Breast epithelium (tissue), 4 donors: ENCODE data around the gene ZSCAN29. TPM values are rescaled to one million over a fixed set of nuclear protein-coding genes. Genes with fewer than 3 reads are reported as not detected.
A peak's percentile ranks its signal among the peaks of the same experiment; 100 is the strongest.

Source experiments
- DNase-seq, 2 donors: peaks; one replicate each; pipeline ENCODE4 v3.0.0-alpha.2; 2019; ENCODE audit warnings: low spot score in 2 of 2
- H3K27ac ChIP-seq, 2 donors: fragments of 200-600 bp; sonication (generic) in 1 of 2; one replicate each; pipeline ENCODE4 v1.5.1; 2016 to 2019; ENCODE audit warnings: mild to moderate bottlenecking in 1 of 2
- H3K27me3 ChIP-seq, 2 donors: fragments of 200-600 bp; sonication (generic) in 1 of 2; one replicate each; pipeline versions ENCODE4 v1.5.1 to v1.6.0; 2017 to 2019; ENCODE audit warnings: control low read depth in 1 of 2, mild to moderate bottlenecking in 1 of 2
- H3K36me3 ChIP-seq: fragments of 200-600 bp; one replicate; pipeline ENCODE4 v1.5.1; 2019
- H3K4me1 ChIP-seq, 2 donors: fragments of 200-600 bp; sonication (generic); one replicate each; pipeline ENCODE4 v1.5.1; 2016 to 2019; ENCODE audit warnings: control low read depth in 1 of 2
- H3K4me3 ChIP-seq, 3 donors: fragments of 200-600 bp; sonication (generic); 1 replicate in 2 of 3; 2 replicates in 1 of 3; pipeline ENCODE4 v1.5.1; 2016 to 2019; ENCODE audit warnings: mild to moderate bottlenecking in 3 of 3, moderate library complexity in 2 of 3
- H3K9me3 ChIP-seq, 2 donors: fragments of 200-600 bp; sonication (generic) in 1 of 2; one replicate each; pipeline ENCODE4 v1.5.1; 2016 to 2019; ENCODE audit warnings: control low read depth in 1 of 2
- POLR2A ChIP-seq: fragments of 450-650 bp; IDR thresholded peaks from one replicate; pipeline ENCODE4 v1.6.1; 2016; ENCODE audit warnings: antibody characterized with exemption, mild to moderate bottlenecking, moderate library complexity
- POLR2AphosphoS5 ChIP-seq, 3 donors: sonication (generic); formaldehyde crosslinking; IDR thresholded peaks; one replicate each; pipeline ENCODE4 v1.6.1; 2017; ENCODE audit warnings: antibody characterized with exemption in 3 of 3
- intact Hi-C: fragments of 100-400 bp; cut with DNase I; formaldehyde crosslinking; loops from one replicate; pipeline ENCODE4 v1.15.1; 2023; ENCODE audit warnings: low total_unique reads
- total RNA-seq, 3 donors: library from RNA; depleted of rRNA; stranded (reverse); fragments of >200 nt; gene quantifications; one replicate each; pipeline ENCODE4 v1.1.0, GENCODE V29; 2016
- TF ChIP-seq, protein P1 (sequence below), 3 donors: fragments of 450-650 bp; IDR thresholded peaks; one replicate each; pipeline ENCODE4 v1.5.1; 2016 to 2017; ENCODE audit warnings: antibody characterized with exemption in 3 of 3, mild to moderate bottlenecking in 3 of 3, moderate library complexity in 3 of 3

The ZSCAN29 gene
- 10 to 100 TPM; 19.5 to 24.9 (median 24.7) TPM for total RNA-seq

DNA sequence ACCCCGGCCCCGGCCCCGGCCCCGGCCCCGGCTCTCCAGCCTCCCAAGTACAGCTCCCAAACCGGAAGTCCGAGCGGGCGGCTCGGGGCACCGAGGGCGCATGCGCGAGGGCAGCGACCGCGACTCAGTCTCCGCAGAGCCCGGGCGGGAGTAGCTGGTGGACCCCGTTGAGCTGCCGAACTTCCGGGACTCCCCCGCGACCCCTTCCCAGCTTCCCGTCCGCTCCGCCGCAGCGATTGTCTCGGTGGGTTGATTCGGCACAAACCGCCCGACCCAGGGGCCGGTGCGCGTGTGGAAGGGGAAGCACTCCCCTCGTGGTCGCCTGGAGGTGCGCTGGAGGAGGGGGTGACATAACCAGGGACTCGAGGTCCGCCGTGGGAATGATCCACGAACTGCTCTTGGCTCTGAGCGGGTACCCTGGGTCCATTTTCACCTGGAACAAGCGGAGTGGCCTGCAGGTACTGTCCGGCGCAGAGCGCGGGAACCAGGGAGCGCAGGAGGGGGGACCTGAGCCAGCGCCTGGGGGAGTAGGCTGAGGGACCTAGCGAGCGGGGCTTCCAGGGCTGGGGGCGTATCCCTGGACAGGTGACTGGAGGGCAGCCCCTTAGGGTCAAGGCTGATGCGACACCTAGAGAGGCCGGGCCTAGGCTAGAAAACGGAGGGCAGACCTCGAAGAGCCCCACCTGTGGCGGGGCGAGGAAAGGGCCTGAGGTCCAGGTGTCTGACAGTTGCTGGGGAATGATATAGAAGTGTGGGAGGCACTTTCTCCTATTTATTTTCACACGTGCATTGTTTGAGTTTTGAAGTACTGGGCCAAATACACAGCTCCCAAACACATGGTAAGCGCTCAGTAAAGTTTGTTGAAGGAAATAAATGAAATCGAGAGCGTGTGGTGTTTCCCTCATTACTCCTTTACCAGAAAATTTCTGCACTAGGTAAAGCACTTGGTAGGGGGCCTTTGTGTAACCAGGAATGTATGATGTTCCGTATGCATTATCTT, at the start of gene ZSCAN29, which contains the start of gene TUBGCP4:
Gene ZSCAN29 (minus strand): TSS at position 69 of the 1,000 bp plus-strand sequence. CDS start 1,130 bp downstream, outside the sequence.
Gene TUBGCP4 (plus strand): TSS at position 127 of the 1,000 bp plus-strand sequence. CDS start 254 bp downstream, at position 381.
- DNase-seq, result peak; percentile 50 to 72
- intact Hi-C loops, result no loop called here
- Histone ChIP-seq H3K9me3 (peaks cover 0 to 2% of the 10 kb centered on the region in 2 donors), H3K4me1 (peaks cover 0 to 12% of the 10 kb centered on the region in 2 donors), H3K27me3 (no peaks in the 10 kb centered on the region), H3K36me3 (no peaks in the 10 kb centered on the region), H3K4me3 (peak within 1 kb of the TSS; percentile 67 to 98 (median 89)), H3K27ac (peak within 1 kb of the TSS; percentile 82 to 90)
- TF ChIP-seq POLR2A (no peak), POLR2AphosphoS5 (IDR thresholded peaks at IDR 0.05) (peak in 2 of 3 donors; percentile 34 to 41)
- TF ChIP-seq, protein P1, sequence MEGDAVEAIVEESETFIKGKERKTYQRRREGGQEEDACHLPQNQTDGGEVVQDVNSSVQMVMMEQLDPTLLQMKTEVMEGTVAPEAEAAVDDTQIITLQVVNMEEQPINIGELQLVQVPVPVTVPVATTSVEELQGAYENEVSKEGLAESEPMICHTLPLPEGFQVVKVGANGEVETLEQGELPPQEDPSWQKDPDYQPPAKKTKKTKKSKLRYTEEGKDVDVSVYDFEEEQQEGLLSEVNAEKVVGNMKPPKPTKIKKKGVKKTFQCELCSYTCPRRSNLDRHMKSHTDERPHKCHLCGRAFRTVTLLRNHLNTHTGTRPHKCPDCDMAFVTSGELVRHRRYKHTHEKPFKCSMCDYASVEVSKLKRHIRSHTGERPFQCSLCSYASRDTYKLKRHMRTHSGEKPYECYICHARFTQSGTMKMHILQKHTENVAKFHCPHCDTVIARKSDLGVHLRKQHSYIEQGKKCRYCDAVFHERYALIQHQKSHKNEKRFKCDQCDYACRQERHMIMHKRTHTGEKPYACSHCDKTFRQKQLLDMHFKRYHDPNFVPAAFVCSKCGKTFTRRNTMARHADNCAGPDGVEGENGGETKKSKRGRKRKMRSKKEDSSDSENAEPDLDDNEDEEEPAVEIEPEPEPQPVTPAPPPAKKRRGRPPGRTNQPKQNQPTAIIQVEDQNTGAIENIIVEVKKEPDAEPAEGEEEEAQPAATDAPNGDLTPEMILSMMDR (IDR thresholded peaks at IDR 0.05), result peak in 2 of 3 donors; percentile 7 to 27

DNA sequence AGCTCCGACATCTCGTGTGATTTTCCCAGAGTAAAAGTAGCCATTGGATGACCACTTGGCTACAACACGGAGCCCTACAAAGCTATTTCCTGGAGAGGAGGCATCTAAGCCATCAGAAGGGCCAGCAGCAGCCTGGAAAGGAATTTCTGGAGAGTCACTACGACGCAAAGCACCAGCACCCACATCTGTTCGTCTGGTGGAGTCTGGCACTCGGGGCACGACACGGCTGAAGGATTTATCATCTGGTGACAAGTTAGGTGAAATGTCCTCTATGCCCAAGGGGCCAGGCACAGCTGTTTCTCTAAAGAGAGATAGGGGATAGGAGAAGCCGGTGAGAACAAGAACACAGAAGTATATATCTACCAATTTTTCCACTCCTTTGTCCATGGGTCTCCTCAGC, 49.6 kb upstream of the ZSCAN29 start:
- Histone ChIP-seq H3K4me1 (no peaks in the 10 kb centered on the region), H3K4me3 (no peak overlapping the region), H3K27me3 (no peaks in the 10 kb centered on the region), H3K27ac (no peak overlapping the region), H3K36me3 (no peaks in the 10 kb centered on the region), H3K9me3 (no peaks in the 10 kb centered on the region)
- no peak for TF ChIP-seq POLR2A
- TF ChIP-seq, protein P1 (IDR thresholded peaks at IDR 0.05), result no peak
- no peak for TF ChIP-seq POLR2AphosphoS5 (IDR thresholded peaks at IDR 0.05)
- intact Hi-C loops, result no loop called here
- no peak for DNase-seq

DNA sequence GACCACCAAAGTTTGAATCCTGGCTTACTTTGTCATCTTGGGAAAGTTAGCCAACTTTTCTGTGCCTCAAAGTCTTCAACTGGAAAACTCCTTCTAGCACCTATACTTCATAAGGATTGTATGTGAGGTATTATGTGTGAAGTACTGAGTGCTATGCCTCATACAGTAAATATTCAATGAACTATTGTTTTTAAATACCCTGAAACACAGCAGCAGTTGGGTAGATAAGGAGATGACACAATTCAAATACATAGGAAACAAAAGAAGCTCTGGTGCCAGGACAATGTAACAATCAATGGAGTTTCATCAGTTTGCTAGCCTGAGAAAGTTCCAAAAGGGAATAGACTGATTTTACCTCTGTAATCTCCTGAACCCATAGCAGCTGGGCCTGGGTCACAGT, 43.4 kb upstream of the ZSCAN29 start:
- H3K36me3 ChIP-seq, result peaks cover 7% of the 10 kb centered on the region
- TF ChIP-seq POLR2AphosphoS5 (IDR thresholded peaks at IDR 0.05), result no peak
- TF ChIP-seq, protein P1 (IDR thresholded peaks at IDR 0.05), result no peak
- no peak for TF ChIP-seq POLR2A
- intact Hi-C loops, result no loop called here
- H3K27ac ChIP-seq, result no peak overlapping the region
- no peak for DNase-seq
- H3K27me3 ChIP-seq, result no peaks in the 10 kb centered on the region
- no peaks in the 10 kb centered on the region for H3K9me3 ChIP-seq
- no peaks in the 10 kb centered on the region for H3K4me1 ChIP-seq
- H3K4me3 ChIP-seq, result no peak overlapping the region

DNA sequence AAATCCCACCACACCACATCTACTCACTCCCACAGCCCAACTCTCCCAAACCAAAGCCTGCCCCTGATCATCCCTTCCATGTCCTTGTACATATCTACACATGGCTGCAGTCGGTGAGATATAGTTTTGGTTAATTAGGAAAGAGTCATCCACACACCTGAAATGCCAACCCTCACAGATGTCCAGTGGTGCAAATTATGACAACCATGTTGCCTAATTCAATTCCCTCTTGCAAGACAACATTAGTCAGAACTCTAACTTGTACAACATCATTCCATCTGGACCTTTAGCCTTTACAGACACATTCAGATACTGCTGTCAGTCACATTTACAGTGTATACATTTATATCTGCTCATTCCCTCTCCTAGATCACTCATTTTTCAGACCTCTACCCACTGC, 41.3 kb upstream of the ZSCAN29 start:
- intact Hi-C loops, result no loop called here
- peaks cover 27% of the 10 kb centered on the region for H3K36me3 ChIP-seq
- no peak for DNase-seq

More for the DNA sequence above, 41.3 kb upstream of the ZSCAN29 start:
- Histone ChIP-seq H3K27ac (no peak overlapping the region), H3K4me3 (no peak overlapping the region), H3K9me3 (no peaks in the 10 kb centered on the region), H3K27me3 (no peaks in the 10 kb centered on the region), H3K4me1 (no peaks in the 10 kb centered on the region)
- TF ChIP-seq, protein P1 (IDR thresholded peaks at IDR 0.05), result no peak
- TF ChIP-seq POLR2AphosphoS5 (IDR thresholded peaks at IDR 0.05), result no peak
- no peak for TF ChIP-seq POLR2A
